ENCODE measurements around the gene SLX4IP. TPM values are rescaled to one million over a fixed set of nuclear protein-coding genes. Genes with fewer than 3 reads are reported as not detected.

The SLX4IP gene
- total and polyA plus RNA-seq, 2 of the 13 experiments (the other 11 are each of a cell fraction or from before 2014, with no cell fraction given): 3.6 to 7.3 TPM

GRCh38 chr20:10674684-10675449, 239.8 kb downstream of the SLX4IP start (continued):
- TF ChIP-seq ZNF354B (CRISPR knock-in tag; IDR thresholded peaks at IDR 0.05) (peak; percentile 68; the same call in 1 of the 2 replicates), ZNF543 (CRISPR knock-in tag; IDR thresholded peaks at IDR 0.05) (peak; percentile 18; the same call in 1 of the 2 replicates), ZBTB25 (CRISPR knock-in tag; IDR thresholded peaks at IDR 0.05) (no peak; the same call in 1 of the 2 replicates), DNMT1 (CRISPR knock-in tag; IDR thresholded peaks at IDR 0.05) (no peak), MED13 (CRISPR knock-in tag; IDR thresholded peaks at IDR 0.05) (0 out of 2 replicates have a peak, but pooled peaks have one; percentile 21), POLR2G (IDR thresholded peaks at IDR 0.05; ENCODE audit: low read depth, low read length) (no peak; the same call in 1 of the 2 replicates), HIC2 (CRISPR knock-in tag; IDR thresholded peaks at IDR 0.05; ENCODE audit: low read depth) (peak; percentile 58; the same call in 1 of the 2 replicates), ZFP62 (CRISPR knock-in tag; IDR thresholded peaks at IDR 0.05) (no peak), ZNF678 (CRISPR knock-in tag; IDR thresholded peaks at IDR 0.05) (no peak; the same call in none of the 2 replicates), ZNF576 (CRISPR knock-in tag; IDR thresholded peaks at IDR 0.05) (no peak; the same call in 1 of the 2 replicates), NCOR1 (IDR thresholded peaks at IDR 0.05; ENCODE audit: borderline replicate concordance, low read length) (no peak), CBX1 (IDR thresholded peaks at IDR 0.05; ENCODE audit: low read depth) (no peak), RBM39 (IDR thresholded peaks at IDR 0.05; ENCODE audit: low read depth, low read length, poor library complexity, severe bottlenecking) (peak; percentile 86), FIP1L1 (IDR thresholded peaks at IDR 0.05; ENCODE audit: borderline replicate concordance, insufficient read depth, low read depth, low read length) (peak; percentile 32; the same call in 1 of the 2 replicates), CHD4 (IDR thresholded peaks at IDR 0.05; ENCODE audit: borderline replicate concordance, low read length) (no peak; the same call in 1 of the 2 replicates), NBN (conservative IDR thresholded peaks at IDR 0.05) (no peak), ZBTB2 (CRISPR knock-in tag; IDR thresholded peaks at IDR 0.05; ENCODE audit: low read depth) (no peak), PCBP1 (IDR thresholded peaks at IDR 0.05; ENCODE audit: borderline replicate concordance, low read depth, low read length) (no peak; the same call in 1 of the 2 replicates), MLLT10 (CRISPR knock-in tag; IDR thresholded peaks at IDR 0.05) (no peak), ZNF275 (CRISPR knock-in tag; IDR thresholded peaks at IDR 0.05; ENCODE audit: borderline replicate concordance) (0 out of 2 replicates have a peak, but pooled peaks have one; percentile 61), HHEX (CRISPR knock-in tag; IDR thresholded peaks at IDR 0.05) (no peak), IKZF4 (CRISPR knock-in tag; IDR thresholded peaks at IDR 0.05; ENCODE audit: borderline replicate concordance, low read depth, not compliant biosample characterization) (no peak), ZNF746 (CRISPR knock-in tag; IDR thresholded peaks at IDR 0.05) (no peak; the same call in 1 of the 2 replicates), ZNF556 (CRISPR knock-in tag; IDR thresholded peaks at IDR 0.05; ENCODE audit: borderline replicate concordance) (peak; percentile 55; the same call in 1 of the 2 replicates)
